ENCODE data around the gene DUSP1. TPM values are rescaled to one million over a fixed set of nuclear protein-coding genes. Genes with fewer than 3 reads are reported as not detected.

The DUSP1 gene
- total and polyA plus RNA-seq, 2 of the 4 experiments (the other 2 are of a cell fraction), result 304 to 467 TPM

DNA sequence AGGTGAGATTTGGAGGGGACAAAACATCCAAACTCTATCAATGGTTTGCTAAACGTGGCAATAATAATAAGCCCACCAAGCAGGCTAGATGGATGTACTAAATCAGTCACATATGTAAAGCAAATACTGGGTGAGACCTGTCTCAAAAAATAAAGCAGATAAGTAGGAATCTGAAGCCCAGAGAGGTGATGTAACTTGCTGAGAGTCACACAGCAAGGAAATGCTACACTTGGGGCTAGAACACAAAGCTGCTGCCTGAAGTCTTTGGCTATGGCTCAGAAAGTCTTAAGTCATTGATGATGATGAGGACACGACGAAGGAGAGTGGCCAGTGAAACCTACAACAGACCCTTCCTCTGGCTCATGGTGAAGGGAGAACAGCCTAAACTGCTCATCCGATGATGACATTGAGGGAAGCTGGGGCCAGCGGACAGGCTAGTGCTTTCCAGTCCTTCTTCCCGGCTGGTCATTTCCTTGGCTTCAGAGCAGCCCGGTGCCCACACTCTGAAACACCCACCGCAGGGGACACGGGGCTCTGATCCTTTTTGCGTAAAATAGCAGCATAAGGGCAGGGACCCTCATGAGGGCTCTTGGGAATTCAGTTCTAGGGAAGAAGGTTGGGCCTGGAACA is 14.1 kb downstream of the DUSP1 start:
- no peak overlapping the region for H3K27ac ChIP-seq (ENCODE audit: insufficient read depth, low read length)
- peaks cover 0 to 9% of the 10 kb centered on the region in 2 experiments; a peak in 2 of 4 replicates for H3K79me1 ChIP-seq (ENCODE audit: low read depth in 1 of 2, low read length in 2 of 2)
- ATAC-seq (ENCODE audit: low read depth) (no peak), DNase-seq (no peak)
- H4K91ac ChIP-seq (ENCODE audit: insufficient read depth, low read depth, low read length), result no peak overlapping the region
- H3K18ac ChIP-seq (ENCODE audit: low read depth, low read length), result no peak overlapping the region
- H2BK15ac ChIP-seq (ENCODE audit: low read depth, low read length), result no peak overlapping the region; the same call in 2 of the 3 replicates
- no peaks in the 10 kb centered on the region for H3K27me3 ChIP-seq (ENCODE audit: control insufficient read depth, insufficient read depth, low read length)
- dilution Hi-C loops (cut with HindIII; ENCODE audit: low sequenced_read_pairs, unreplicated experiment), result no loop called here
- H3K56ac ChIP-seq (ENCODE audit: extremely low read depth, insufficient read depth, low read length), result no peak overlapping the region
- peaks cover 22% of the 10 kb centered on the region for H3K9me1 ChIP-seq (ENCODE audit: insufficient read depth, low read length)
- TF ChIP-seq SMC3 (IDR thresholded peaks at IDR 0.05; ENCODE audit: low read depth, low read length) (no peak), MXI1 (IDR thresholded peaks at IDR 0.05; ENCODE audit: borderline replicate concordance, low read depth, low read length) (no peak), CEBPB (IDR thresholded peaks at IDR 0.05; ENCODE audit: low read depth, low read length) (no peak)
- H2AK5ac ChIP-seq (ENCODE audit: low read depth, low read length), result peak overlapping the region; percentile 75
- no peak overlapping the region for H4K8ac ChIP-seq (ENCODE audit: low read depth in 2 of 2, low read length in 2 of 2)
- BruUV-seq (replicated peaks), result no TSS peak
- in situ Hi-C loops (cut with MboI; ENCODE audit: low sequenced_read_pairs), result no loop called here
- H3K9ac ChIP-seq (ENCODE audit: low read depth, low read length), result no peak overlapping the region
- H3K9me3 ChIP-seq (ENCODE audit: control insufficient read depth, insufficient read depth, low read length), result peaks cover 5% of the 10 kb centered on the region
- WGBS, 2 experiments (ENCODE audit: extremely low coverage in 2 of 2, insufficient read length in 1 of 2), result 94% methylated on average over 7 of the region's 10 CpGs; no CpG with 5 or more reads in 1 of the 2 experiments
- H3K14ac ChIP-seq (replicated peaks; ENCODE audit: low read depth, low read length), result no peak overlapping the region
- no peak overlapping the region for H4K5ac ChIP-seq (ENCODE audit: low read depth, low read length)
- H3K23ac ChIP-seq (ENCODE audit: low read depth, low read length), result no peak overlapping the region
- H2BK120ac ChIP-seq (ENCODE audit: low read depth, low read length), result no peak overlapping the region
- intact Hi-C loops (cut with micrococcal nuclease), result no loop called here
- H3K4me1 ChIP-seq (ENCODE audit: control insufficient read depth, insufficient read depth, low read length), result peaks cover 8% of the 10 kb centered on the region
- H2AFZ ChIP-seq (replicated peaks; ENCODE audit: low read length, poor library complexity), result no peak overlapping the region
- POLR2A ChIA-PET (ENCODE audit: unreplicated experiment), result no interaction called here
- no peaks in the 10 kb centered on the region for H4K20me1 ChIP-seq (ENCODE audit: insufficient read depth, low read length)
- peak overlapping the region; percentile 56 for H2AK9ac ChIP-seq (replicated peaks; ENCODE audit: low read depth, low read length, poor library complexity)
- H3K4me2 ChIP-seq (ENCODE audit: low read depth, low read length), result no peak overlapping the region
- no peak overlapping the region for H2BK5ac ChIP-seq (ENCODE audit: low read depth, low read length, poor library complexity, severe bottlenecking)
- CTCF ChIA-PET, result no interaction called here
- no peaks in the 10 kb centered on the region for H3K36me3 ChIP-seq (ENCODE audit: control insufficient read depth, insufficient read depth, low read length)
- peak overlapping the region; percentile 3; the same call in 1 of the 2 replicates for H3K4ac ChIP-seq (ENCODE audit: low read depth, low read length)
- no peak overlapping the region for H2BK20ac ChIP-seq (ENCODE audit: low read depth, low read length)
- H3K4me3 ChIP-seq (ENCODE audit: insufficient read depth, low read depth, low read length), result no peak overlapping the region
